ENCODE results near the gene TSSC4.
A peak's percentile ranks its signal among the peaks of the same experiment; 100 is the strongest.

Gene TSSC4

DNA sequence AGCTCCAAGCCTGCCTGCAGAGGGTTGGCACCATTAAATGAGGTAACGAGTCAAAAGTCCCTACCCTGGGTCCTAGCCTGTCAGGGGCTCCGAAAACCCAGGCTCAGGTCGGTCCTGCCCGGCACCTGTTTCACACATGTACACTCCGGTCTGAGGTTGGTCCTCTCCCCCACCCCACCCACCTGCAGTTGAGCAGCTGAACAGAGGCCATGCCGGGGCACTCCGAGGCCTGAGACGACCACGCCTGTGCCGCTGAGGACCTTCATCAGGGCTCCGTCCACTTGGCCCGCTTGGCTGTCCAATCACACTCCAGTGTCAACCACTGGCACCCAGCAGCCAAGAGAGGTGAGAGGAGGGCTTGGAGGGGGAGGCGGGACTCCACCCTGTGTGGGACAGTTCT lies 1.6 kb downstream of the TSSC4 start:
- DNase-seq = no peak

DNA sequence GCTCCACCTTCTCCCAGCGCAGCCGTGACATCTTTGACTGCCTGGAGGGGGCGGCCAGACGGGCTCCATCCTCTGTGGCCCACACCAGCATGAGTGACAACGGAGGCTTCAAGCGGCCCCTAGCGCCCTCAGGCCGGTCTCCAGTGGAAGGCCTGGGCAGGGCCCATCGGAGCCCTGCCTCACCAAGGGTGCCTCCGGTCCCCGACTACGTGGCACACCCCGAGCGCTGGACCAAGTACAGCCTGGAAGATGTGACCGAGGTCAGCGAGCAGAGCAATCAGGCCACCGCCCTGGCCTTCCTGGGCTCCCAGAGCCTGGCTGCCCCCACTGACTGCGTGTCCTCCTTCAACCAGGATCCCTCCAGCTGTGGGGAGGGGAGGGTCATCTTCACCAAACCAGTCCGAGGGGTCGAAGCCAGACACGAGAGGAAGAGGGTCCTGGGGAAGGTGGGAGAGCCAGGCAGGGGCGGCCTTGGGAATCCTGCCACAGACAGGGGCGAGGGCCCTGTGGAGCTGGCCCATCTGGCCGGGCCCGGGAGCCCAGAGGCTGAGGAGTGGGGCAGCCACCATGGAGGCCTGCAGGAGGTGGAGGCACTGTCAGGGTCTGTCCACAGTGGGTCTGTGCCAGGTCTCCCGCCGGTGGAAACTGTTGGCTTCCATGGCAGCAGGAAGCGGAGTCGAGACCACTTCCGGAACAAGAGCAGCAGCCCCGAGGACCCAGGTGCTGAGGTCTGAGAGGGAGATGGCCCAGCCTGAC lies 2.5 kb downstream of the TSSC4 start:
- no peak for DNase-seq

DNA sequence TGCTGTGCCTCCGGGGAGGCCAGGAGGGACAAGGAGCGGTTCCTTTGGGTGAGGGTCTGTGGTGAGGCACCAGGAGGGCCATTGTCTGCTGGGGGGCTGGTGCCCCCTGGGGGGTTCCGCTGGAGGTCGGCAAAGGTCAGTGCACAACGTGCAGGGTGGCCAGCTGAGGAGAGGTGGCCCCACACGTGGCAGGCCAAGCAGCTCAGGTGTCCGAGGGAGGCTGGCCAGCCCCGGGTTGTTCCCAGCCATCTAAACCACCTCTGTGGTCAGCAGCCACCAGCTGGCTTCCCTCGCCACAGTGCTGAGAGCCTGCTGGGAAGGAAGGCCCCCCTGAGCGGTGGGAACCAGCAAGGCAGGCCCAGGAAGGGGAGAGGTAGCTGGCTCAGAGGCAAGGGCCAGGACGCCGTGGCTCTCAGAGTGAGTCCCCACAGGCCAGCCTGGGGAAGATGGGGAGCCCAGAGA lies 4.2 kb downstream of the TSSC4 start:
- no peak for DNase-seq

DNA sequence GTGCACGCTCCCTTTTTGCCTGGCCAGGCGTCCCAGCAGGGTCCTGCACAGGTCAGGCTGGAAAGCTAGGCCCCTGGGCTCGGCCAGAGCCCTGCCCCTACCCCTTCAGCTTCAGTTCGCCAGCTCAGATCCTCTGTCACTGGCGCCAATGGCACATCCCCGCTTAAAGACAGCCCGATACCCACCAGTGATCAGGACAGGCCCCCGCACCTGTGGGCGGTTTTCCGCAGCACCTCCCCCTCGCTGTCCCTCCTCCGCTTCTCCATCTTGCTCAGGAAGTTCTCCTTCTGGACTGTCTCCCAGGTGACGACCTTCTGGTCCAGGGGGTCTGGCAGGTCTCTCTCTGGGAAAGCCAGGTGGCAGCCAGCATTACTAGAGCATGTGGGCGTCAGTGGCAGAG lies 5.9 kb downstream of the TSSC4 start:
- DNase-seq = no peak

DNA sequence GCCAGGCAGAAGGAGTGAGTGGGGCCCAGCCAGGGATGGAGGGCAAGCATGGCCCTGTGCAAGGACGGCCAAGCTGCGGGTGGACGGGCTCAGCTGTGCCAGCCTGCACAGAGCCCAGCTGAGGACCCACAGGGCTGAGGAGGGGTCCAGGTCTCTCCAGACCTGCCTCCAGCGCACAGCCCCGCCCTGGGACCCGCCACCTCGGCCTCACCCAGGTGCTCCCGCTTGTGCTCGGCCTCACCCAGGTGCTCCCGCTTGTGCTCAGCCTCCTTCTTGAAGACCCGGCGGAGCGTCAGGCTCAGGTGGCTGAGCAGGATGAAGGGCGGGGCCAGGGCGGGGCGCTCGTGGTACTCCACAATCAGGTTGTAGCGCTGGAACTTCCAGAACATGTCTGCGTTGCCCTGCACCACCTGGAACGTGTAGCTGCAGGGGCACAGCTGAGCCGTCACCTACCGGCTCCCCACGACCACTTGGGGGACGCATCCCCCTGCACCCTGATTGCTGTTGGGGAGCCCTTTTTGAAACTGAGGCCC lies 6.4 kb downstream of the TSSC4 start:
- DNase-seq = no peak

DNA sequence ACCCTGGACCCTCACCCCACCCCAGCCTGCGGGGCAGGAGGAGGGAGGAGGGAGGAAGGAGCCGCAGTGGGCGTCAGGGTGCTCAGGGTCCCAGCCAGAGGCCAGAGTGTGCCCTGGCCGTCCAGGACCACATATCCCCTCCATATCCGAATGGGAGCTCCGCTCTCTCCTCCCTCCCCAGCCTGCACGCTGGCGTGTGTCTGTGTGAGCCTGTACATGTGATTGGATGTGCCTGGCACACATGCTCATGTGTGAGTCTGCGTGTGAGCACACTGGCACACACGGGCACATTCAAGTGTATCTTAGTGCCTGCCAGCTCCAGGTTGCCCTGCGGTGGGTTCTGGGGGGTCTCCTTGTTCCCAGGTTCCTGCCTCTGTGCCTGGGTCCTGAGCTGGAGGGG lies 8.1 kb downstream of the TSSC4 start:
- no peak for DNase-seq

DNA sequence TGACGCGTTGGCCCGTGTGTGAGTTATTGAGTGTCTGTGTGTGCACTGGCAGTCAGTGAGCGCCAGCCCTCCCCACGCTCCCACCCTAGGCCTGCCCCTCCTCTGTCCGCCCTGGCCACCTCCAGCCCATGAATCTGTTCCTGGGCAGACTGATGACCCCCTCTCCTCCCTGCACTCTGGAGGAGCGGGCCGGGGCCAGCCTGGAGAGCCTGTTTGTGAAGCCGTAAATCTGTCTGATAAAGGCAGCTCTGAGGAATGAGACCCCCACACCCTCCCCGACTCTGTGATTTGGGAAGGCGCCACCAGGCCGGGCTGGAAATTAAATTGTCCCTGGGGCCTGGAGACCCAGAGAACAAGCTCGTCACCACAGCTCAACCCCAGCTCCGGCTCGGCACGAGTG lies 8.6 kb downstream of the TSSC4 start:
- no peak for DNase-seq

DNA sequence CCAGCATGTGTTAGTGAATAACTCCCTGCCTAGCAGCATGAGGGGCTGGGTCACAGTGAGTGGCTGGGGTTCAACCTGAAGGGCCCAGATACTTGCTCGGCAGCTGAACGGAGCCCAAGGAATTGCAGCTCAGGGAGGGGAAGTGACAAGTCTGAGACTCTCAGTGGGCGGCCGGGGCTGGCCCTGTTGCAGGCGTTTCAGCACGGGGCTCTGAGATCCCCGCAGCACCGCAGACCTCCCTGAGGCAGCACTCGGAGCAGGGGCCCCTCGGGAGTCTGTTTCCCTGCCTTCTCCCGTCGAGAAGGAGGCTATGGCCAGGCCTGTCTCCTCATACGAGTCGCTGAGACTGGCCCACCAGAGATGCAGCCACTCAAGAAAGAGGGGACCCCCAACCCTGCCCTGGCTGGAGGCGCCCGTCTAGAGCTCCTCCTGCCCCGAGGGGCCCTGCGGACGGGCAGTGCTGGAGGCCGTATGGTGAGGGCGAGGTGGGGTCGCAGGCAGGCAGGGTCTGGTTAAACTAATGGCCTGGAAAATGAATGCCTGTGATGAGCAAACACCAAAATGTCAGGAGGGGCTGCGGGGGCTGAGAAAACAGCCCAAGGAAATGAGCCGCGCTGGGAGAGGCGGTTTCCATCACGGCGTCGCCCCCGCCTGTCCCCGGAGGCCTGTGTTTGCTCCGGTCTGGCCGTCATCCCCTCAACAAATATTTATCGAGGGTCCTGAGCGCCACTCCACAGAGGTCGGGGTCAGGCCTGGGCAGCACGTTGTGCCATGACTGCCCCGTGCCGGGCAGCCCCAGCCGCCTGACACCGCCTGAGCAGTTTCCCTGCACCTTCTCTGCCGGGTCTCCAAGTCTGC lies 9.3 kb downstream of the TSSC4 start:
- DNase-seq = no peak

DNA sequence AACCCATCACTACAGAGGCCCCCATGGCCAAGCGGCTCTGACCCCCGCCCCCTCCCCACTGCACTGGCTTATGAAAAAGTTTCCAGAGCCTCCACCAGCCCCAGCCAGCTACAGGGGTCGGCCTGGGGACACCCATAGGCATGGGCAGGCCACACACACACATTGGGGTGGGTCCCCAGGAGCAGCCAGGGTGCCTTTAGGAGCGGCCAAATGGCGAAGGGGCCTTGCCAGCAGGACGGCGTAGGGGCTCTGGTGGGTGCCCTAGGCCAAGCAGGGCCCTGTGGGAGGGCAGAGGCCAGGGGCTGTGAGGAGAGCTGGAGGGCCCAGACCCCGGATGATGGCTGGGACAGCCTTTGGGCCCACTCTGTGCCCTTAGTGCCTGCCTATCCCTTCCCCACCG lies 10.1 kb downstream of the TSSC4 start:
- no peak for DNase-seq

DNA sequence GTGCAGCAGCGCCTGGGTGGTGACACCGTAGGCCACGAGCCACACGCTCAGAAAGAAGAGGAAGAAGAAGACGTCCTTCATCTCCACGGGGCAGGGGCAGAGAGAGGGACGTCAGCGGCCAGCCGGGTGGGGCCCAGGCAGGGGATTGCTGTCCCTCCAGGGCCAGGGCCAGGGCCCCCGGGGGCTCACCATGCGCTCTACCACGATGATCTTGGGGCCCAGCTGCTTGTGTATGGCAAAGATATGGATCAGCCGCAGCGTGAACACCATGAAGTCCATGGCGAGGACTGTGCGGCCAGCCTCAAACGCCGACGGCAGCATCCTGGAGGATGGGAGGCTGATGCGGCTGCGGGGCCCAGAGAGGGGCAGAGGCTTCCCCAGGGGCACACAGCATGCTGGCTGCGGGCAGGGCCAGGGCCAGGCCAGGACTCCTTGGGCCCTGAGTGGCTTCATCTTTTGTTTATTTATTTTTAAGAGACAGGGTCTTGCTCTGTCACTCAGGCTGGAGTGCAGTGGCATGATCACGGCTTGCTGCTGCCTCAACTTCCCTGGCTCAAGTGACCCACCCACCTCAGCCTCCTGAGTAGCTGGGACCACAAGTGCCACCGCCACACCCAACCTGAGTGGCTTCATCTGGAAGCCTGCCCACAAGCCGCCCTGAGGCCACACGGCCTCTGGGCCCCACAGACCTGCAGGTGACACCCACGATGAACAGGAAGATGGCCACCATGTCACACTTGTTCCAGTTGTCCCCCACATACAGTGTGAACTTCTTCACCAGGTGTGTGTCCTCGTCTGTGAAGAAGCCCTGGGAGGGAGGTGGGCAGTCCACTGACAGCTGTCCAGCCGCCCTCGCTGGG lies 11.1 kb downstream of the TSSC4 start:
- DNase-seq = no peak

DNA sequence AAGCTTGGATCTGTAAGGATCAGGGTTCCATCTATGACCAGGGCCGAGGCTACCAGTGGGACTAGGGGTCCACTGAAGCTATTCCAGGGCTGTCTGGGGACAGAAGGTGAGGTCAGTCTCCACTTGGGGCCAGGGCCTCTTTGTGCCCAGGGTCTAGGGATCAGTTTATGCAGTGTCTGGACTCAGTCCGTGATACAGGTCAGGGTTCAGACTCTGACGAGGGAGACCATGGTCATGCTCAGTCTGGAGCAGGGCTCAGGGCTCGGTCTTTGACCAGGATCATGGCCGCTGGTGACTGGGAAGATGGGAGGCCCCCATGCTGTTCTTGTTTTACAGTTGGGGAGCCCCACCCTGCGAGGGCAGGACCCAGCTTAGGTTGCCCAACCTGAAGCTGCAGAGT lies 11.8 kb downstream of the TSSC4 start:
- DNase-seq = no peak

DNA sequence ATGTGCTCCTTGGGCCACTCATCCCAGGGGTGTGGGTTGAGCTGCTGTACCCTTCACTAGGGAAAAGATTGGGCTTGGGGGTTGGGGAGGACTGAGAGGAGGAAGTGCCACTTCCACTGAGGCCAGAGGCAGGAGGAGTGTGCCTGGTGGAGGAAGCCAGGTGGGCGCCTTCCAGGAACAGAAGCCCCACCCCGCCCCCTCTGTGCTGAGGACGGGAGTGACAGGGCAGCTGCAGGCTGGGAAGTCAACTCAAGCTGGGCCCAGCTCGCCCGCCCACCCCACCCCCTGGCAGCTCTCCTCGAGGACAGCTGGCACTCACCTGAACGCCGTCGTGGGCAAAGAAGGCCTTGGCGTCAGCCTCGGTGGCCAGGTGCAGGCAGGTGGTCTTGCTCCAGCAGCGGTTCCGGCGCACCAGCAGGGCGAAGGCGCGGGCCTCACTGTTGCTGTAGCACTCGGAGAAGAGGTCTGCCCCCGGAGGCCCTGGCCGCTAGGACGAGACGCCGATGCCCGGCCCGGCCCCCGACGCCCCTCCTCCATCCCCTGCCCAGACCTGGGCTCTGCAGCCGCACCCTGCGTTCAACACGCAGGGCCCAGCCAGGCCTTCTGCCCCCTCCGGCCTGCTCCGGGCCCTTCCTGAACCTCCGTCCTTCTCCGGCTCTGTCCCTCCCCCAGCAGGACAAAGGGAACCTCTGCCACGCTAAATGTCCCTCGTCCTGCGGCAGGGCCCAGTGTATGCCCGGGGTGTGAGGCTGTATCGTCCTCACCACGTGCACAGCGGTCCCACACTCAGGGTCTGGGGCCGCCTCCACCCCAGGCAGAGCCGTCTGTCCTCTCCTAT lies 13.4 kb downstream of the TSSC4 start:
- no peak for DNase-seq

DNA sequence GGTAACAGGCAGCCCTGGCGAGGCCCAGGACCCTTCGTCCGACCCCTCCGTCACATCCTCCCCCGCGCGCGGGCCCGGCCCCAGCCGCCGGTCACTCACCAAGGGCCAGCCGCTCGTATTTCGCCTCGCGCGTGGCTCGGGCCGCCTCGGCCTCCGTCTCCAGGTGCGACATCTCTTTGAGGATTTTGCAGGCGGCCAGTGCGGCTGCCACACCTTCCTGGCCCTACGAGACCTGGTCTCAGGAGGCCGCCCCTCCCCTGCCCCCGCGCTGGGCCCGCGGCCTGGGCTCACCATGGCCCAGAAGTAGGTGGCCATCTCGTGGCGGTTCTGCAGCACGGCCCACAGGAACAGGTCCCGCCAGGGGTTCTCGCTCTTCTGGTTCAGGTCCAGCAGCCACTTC lies 14.1 kb downstream of the TSSC4 start:
- no peak for DNase-seq

DNA sequence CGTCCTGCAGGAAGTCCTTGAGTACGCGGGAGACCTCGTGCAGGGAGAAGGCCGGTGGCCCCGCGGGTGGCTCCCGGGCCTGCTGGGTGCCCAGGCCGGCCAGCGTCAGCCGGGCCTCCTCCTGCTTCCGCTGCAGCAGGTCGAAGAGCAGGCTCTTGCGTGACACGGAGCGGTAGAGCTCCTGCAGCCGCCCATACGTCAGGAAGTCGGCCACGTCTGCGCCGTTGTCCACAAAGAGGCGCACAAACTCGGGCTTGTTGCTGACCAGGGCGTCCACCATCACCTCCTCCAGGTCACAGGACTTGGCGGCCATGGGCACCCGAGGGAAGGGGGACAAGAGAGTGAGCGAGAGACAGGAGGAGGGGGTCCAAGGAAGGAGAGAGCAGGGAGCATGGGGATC lies 14.6 kb downstream of the TSSC4 start:
- no peak for DNase-seq

DNA sequence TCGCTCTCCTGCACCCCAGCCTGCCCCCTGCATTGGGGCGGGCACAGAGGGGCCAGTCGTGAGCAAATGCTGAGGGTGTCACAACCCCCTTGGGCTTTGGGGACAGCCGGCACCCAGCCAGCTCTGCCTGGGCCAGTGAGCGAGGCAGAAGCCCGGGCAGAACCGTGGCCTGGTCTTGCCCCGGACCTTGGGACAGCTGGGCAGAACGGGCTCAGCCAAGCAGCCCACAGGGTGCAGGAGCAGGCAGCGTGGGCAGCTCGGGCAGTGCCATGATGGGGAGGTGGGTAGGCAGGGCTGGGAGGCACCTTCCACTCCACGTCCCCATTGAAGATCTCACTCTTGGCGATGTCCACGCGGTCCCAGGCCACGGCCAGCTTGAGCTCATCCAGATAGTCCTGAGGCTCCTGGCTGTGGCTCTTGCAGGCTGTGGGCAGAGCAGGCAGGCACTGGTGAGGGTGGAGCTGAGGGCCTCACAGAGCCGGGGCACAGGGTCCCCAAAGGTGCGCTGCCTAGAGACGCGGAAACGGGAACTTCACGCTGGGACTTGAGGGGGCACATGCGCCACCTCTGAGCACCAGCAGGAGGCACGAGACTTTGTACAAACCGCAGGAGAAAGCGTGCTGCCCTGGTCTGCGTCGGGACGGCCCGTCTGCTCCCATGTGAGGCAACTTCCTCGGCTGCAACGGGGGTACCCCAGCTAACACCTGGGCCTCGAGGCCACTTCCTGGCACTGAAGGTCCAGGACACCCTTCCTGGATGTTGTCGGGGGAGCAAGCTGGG lies 15.2 kb downstream of the TSSC4 start:
- no peak for DNase-seq

DNA sequence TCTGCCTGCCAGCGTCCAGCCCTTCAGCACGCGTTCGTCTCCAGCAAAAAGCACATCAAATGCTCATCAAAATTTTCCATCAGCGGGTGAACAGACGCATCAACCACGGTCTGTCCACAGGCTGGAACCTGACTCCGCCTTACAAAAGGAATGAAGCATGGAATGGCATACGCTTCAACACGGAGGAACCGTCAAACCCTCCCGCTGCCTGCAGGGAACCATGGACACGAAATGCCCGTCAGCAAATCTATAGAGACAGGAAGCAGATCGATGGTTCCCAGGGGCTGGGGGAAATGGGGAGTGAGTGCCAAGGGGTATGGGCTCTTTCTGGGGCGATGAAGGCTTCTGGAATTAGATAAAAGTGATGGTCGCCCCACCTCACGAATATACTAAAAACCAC lies 16.2 kb downstream of the TSSC4 start:
- no peak for DNase-seq

DNA sequence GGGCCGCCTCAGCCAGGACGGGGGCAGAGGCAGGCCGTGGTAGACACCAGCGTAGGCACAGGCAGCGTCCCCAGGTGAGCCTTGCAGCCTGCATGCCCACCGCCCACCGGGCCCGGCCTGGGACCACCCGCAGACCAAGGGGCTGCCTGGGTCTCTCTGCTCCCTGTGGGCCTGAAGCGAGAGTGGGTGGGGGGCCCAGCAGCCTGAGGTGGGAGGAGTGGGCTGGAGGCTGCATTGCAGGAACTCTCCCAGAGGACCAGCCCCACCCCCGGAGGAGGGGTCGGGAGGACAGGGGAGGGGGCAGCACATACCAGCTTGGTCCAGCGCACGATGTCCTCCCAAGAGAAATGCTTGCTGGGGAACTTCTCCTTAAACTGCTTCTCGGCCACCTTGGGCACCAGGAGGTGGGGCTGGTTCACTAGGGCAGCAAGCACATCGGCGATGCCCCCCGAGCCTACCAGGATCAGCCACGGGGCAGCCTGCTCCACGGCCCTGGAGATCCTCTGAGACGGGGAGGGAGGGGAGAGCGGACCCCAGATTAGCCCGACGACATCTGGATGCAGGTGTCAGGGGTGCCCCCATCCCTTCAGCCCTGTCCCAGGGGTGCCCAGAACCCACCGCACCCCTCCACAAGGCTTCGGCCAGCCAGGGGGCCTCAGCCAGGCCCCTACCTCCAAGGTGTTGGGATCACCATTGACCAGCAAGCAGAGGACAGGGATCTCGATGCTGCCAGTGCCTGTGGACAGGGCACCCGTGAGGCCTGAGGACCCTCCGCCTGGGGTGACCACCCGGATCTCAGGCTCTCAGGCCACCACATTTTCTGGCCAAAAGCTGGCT lies 17.5 kb downstream of the TSSC4 start:
- DNase-seq = no peak

DNA sequence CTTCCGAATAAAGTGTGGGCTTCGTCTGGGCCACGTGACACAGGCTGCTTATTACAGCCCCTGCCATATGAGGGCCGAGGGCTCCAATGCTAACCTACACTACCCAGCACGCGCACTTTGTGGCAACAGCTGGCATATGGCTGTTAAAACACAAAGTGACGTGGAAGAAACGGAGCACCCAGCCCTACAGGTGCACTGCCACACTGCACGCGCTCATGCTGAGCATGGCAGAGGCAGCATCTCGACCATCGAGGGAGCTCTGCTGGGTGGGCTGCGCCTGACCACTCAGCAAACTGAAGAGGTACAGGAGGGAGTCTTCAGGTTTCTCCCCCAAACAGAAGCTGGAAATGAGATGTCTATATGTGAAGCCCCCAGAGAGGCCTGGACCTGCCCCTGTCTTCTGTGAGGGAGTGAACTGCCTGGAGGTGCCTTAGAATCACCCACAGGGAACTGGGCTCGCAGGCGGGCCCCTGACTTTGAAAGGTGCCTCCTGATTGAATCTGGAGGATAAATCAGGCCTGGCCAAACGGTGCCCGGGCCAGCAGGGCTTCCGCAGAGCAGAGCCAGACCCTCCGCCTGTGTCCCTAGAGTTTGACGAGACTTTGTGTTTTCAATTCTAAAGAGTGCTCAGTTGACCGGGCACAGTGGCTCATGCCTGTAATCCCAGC lies 18.3 kb downstream of the TSSC4 start:
- DNase-seq = no peak

DNA sequence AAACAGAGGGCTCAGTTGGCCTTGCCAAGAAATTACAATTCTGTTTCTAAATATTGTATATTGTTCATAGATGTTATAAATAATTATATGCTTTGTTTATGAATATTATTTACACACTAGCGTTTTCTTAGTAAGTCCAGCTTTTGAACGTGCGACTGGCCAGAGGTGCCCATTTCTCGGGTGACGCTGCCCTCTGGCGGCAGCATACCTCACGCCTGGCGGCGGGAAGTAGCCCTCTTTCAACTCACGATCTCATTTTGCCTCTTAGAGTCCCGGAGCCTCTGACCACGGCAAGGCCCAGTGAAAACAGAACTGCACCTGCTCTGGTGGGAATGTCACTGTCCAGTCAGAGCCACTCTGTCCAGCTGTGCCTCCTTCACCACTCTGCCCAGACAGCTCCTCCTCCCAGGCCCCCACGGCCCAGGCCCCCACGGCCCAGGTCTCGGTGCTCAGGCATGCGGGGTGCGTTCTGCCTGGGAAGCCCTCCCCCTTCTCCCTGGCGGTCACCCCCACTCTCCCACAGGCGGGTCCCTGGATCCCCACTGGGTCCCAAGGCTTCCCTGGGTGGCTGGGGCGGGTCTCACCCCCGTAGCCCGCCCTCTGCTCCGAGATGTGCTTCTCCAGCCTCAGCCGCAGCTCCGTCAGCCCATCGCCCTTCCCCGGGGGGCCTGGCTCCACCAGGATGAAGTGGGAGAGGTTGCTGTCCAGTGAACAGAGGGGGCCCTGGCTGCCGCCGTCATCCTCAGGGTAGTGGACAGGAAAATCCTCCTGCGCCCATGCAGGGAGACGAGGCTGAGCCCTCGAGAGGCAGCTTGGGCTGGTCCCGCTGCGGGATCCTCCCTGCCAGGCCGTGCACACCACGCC lies 19.3 kb downstream of the TSSC4 start:
- DNase-seq = peak; percentile 71

Measured in CD4-positive, alpha-beta T cell treated with Interleukin-12 subunit alpha and Interleukin-12 subunit beta, for 1 hour (primary cell).